Esophagus squamous epithelium (tissue), 5 donors: ENCODE results near the gene SLC4A4. TPM values are rescaled to one million over a fixed set of nuclear protein-coding genes. Genes with fewer than 3 reads are reported as not detected.

Source experiments
- DNase-seq: peaks from one replicate; lab custom pipeline; 2025; lab: John Stamatoyannopoulos, UW
- H3K27ac ChIP-seq, 4 donors: fragments of 200-600 bp; sonication (generic); one replicate each; pipeline ENCODE4 v1.5.1; 2016 to 2019; ENCODE audit warnings: mild to moderate bottlenecking in 1 of 4
- H3K27me3 ChIP-seq, 4 donors: fragments of 200-600 bp; sonication (generic); 1 replicate in 3 of 4; 2 replicates in 1 of 4; pipeline versions ENCODE4 v1.5.1 to v1.6.0; 2017 to 2021; ENCODE audit warnings: antibody characterized with exemption in 1 of 4
- H3K36me3 ChIP-seq, 3 donors: fragments of 200-600 bp; sonication (generic); one replicate each; pipeline ENCODE4 v1.5.1; 2016 to 2019
- H3K4me1 ChIP-seq, 3 donors: fragments of 200-600 bp; sonication (generic); one replicate each; pipeline ENCODE4 v1.5.1; 2017 to 2019
- H3K4me3 ChIP-seq, 4 donors: fragments of 200-600 bp; sonication (generic); 1 replicate in 3 of 4; 2 replicates in 1 of 4; pipeline ENCODE4 v1.5.1; 2016 to 2019; ENCODE audit warnings: mild to moderate bottlenecking in 2 of 4, moderate library complexity in 1 of 4
- H3K9me3 ChIP-seq, 3 donors: fragments of 200-600 bp; sonication (generic); one replicate each; pipeline ENCODE4 v1.5.1; 2016 to 2019
- CTCF ChIP-seq, 6 experiments: fragments of 450-650 bp in 4 of 6; fragments of 200-600 bp in 2 of 6; sonication (generic) in 2 of 6; IDR thresholded peaks; one replicate each; pipeline ENCODE4 v1.5.1; 2016 to 2019; ENCODE audit warnings: antibody characterized with exemption in 6 of 6, mild to moderate bottlenecking in 4 of 6, moderate library complexity in 4 of 6
- POLR2A ChIP-seq, 4 donors: fragments of 450-650 bp; IDR thresholded peaks; one replicate each; pipeline ENCODE4 v1.6.1; 2017; ENCODE audit warnings: antibody characterized with exemption in 4 of 4, mild to moderate bottlenecking in 4 of 4, moderate library complexity in 3 of 4
- WGBS, 2 donors: methylation state at CpG; one replicate each; pipeline ENCODE4 v1.1.5; 2018; 5-methylcytosine and 5-hydroxymethylcytosine counted together
- intact Hi-C: fragments of 100-400 bp; cut with DNase I; formaldehyde crosslinking; loops from one replicate; pipeline ENCODE4 v1.15.0; 2022
- total RNA-seq, 4 donors: library from RNA; depleted of rRNA; stranded (reverse); fragments of >200 nt; gene quantifications; one replicate each; pipeline ENCODE4 v1.1.0, GENCODE V29; 2016
- donor health status: DM: yes; HTN: yes; CAD: no.

Gene SLC4A4
- total RNA-seq, 4 donors from 2014 or later = 0.48 to 2.1 (median 1.1) TPM

- H3K27me3 ChIP-seq = no peaks in the 10 kb centered on the region
- intact Hi-C loops = no loop called here
- no peaks in the 10 kb centered on the region for H3K9me3 ChIP-seq
- DNase-seq = no peak
- H3K4me1 ChIP-seq = no peaks in the 10 kb centered on the region
- H3K36me3 ChIP-seq = no peaks in the 10 kb centered on the region
- no peak overlapping the region for H3K4me3 ChIP-seq
- TF ChIP-seq CTCF (IDR thresholded peaks at IDR 0.05) (no peak), POLR2A (IDR thresholded peaks at IDR 0.05) (no peak)
- H3K27ac ChIP-seq = no peak overlapping the region
Observed at GRCh38 chr4:71417150-71417549, 78.3 kb downstream of the SLC4A4 start.

GRCh38 chr4:71426381-71427042, 87.7 kb downstream of the SLC4A4 start:
- TF ChIP-seq CTCF (IDR thresholded peaks at IDR 0.05) (no peak), POLR2A (IDR thresholded peaks at IDR 0.05) (no peak)
- Histone ChIP-seq H3K27ac (no peak overlapping the region), H3K27me3 (no peaks in the 10 kb centered on the region), H3K4me1 (no peaks in the 10 kb centered on the region), H3K36me3 (no peaks in the 10 kb centered on the region), H3K4me3 (no peak overlapping the region), H3K9me3 (no peaks in the 10 kb centered on the region)
- intact Hi-C loops = no loop called here
- 75 to 79% methylated on average over 2 of the region's 2 CpGs for WGBS, 2 donors
- no peak for DNase-seq

GRCh38 chr4:71429106-71429505, 90.3 kb downstream of the SLC4A4 start:
- no peaks in the 10 kb centered on the region for H3K9me3 ChIP-seq
- H3K36me3 ChIP-seq = no peaks in the 10 kb centered on the region
- intact Hi-C loops = no loop called here
- no peak overlapping the region for H3K27ac ChIP-seq
- H3K4me1 ChIP-seq = no peaks in the 10 kb centered on the region
- TF ChIP-seq CTCF (IDR thresholded peaks at IDR 0.05) (no peak), POLR2A (IDR thresholded peaks at IDR 0.05) (no peak)
- H3K4me3 ChIP-seq = no peak overlapping the region
- H3K27me3 ChIP-seq = no peaks in the 10 kb centered on the region
- no peak for DNase-seq
- 81% methylated on average over 2 of the region's 2 CpGs for WGBS, 2 donors

- no peak for DNase-seq
- Histone ChIP-seq H3K27me3 (no peaks in the 10 kb centered on the region), H3K4me1 (no peaks in the 10 kb centered on the region), H3K27ac (no peak overlapping the region), H3K4me3 (no peak overlapping the region), H3K36me3 (no peaks in the 10 kb centered on the region), H3K9me3 (no peaks in the 10 kb centered on the region)
- intact Hi-C loops = no loop called here
- TF ChIP-seq CTCF (IDR thresholded peaks at IDR 0.05) (no peak), POLR2A (IDR thresholded peaks at IDR 0.05) (no peak)
Observed at GRCh38 chr4:71429962-71430361, 91.1 kb downstream of the SLC4A4 start.

GRCh38 chr4:71430609-71431008, 91.8 kb downstream of the SLC4A4 start:
- H3K36me3 ChIP-seq = no peaks in the 10 kb centered on the region
- H3K27ac ChIP-seq = no peak overlapping the region
- H3K4me3 ChIP-seq = no peak overlapping the region
- no peak for TF ChIP-seq CTCF (IDR thresholded peaks at IDR 0.05)
- TF ChIP-seq POLR2A (IDR thresholded peaks at IDR 0.05) = no peak
- WGBS, 2 donors = 76 to 85% methylated on average over 2 of the region's 2 CpGs
- intact Hi-C loops = no loop called here
- no peaks in the 10 kb centered on the region for H3K9me3 ChIP-seq
- no peak for DNase-seq
- H3K27me3 ChIP-seq = no peaks in the 10 kb centered on the region
- no peaks in the 10 kb centered on the region for H3K4me1 ChIP-seq
